Measurements from ENCODE around the gene MED27.

DNA sequence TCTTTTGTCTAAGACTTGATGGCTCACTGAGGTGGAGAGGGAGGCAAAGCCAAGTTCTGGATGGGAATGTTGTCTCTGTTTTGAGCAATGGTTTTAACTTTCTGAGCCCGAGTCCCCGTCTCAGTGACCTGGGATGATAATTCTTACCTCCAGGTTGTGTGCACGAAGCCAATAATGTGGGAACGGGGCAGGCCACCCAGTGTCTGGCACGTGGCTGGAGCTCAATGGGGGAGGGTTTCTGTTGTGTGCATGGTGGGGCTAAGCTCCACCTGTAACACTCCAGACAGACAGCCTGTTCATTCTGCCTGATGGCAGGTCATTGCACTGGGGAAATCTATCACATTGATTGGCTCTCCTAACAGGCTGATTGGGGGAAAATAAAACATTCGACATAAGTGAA is 45.1 kb upstream of the MED27 start:
- TF ChIP-seq POLR2AphosphoS5 (IDR thresholded peaks at IDR 0.05; ENCODE audit: low read length) (no peak), CHD2 (IDR thresholded peaks at IDR 0.05; ENCODE audit: borderline replicate concordance, low read depth, low read length) (no peak), SMC3 (IDR thresholded peaks at IDR 0.05; ENCODE audit: borderline replicate concordance, low read length) (no peak), IKZF1 (conservative IDR thresholded peaks at IDR 0.05) (no peak), RAD21 (IDR thresholded peaks at IDR 0.05; ENCODE audit: insufficient read depth, low read depth, low read length) (no peak), RBBP5 (conservative IDR thresholded peaks at IDR 0.05) (no peak), TCF7 (IDR thresholded peaks at IDR 0.05; ENCODE audit: borderline replicate concordance) (no peak), SUZ12 (IDR thresholded peaks at IDR 0.05; ENCODE audit: unreplicated experiment) (no peak), POLR2A (IDR thresholded peaks at IDR 0.05; ENCODE audit: low read depth, low read length) (no peak)
- TF ChIP-seq, protein P1, sequence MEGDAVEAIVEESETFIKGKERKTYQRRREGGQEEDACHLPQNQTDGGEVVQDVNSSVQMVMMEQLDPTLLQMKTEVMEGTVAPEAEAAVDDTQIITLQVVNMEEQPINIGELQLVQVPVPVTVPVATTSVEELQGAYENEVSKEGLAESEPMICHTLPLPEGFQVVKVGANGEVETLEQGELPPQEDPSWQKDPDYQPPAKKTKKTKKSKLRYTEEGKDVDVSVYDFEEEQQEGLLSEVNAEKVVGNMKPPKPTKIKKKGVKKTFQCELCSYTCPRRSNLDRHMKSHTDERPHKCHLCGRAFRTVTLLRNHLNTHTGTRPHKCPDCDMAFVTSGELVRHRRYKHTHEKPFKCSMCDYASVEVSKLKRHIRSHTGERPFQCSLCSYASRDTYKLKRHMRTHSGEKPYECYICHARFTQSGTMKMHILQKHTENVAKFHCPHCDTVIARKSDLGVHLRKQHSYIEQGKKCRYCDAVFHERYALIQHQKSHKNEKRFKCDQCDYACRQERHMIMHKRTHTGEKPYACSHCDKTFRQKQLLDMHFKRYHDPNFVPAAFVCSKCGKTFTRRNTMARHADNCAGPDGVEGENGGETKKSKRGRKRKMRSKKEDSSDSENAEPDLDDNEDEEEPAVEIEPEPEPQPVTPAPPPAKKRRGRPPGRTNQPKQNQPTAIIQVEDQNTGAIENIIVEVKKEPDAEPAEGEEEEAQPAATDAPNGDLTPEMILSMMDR (IDR thresholded peaks at IDR 0.05 in 2 of 3, conservative IDR thresholded peaks at IDR 0.05 in 1 of 3; ENCODE audit: control insufficient read depth in 2 of 3, extremely low read depth in 1 of 3, insufficient read depth in 1 of 3, low read depth in 3 of 3, low read length in 3 of 3) = no peak
- TF ChIP-seq, protein P2, sequence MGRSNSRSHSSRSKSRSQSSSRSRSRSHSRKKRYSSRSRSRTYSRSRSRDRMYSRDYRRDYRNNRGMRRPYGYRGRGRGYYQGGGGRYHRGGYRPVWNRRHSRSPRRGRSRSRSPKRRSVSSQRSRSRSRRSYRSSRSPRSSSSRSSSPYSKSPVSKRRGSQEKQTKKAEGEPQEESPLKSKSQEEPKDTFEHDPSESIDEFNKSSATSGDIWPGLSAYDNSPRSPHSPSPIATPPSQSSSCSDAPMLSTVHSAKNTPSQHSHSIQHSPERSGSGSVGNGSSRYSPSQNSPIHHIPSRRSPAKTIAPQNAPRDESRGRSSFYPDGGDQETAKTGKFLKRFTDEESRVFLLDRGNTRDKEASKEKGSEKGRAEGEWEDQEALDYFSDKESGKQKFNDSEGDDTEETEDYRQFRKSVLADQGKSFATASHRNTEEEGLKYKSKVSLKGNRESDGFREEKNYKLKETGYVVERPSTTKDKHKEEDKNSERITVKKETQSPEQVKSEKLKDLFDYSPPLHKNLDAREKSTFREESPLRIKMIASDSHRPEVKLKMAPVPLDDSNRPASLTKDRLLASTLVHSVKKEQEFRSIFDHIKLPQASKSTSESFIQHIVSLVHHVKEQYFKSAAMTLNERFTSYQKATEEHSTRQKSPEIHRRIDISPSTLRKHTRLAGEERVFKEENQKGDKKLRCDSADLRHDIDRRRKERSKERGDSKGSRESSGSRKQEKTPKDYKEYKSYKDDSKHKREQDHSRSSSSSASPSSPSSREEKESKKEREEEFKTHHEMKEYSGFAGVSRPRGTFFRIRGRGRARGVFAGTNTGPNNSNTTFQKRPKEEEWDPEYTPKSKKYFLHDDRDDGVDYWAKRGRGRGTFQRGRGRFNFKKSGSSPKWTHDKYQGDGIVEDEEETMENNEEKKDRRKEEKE (IDR thresholded peaks at IDR 0.05) = no peak
- TF ChIP-seq, protein P3, sequence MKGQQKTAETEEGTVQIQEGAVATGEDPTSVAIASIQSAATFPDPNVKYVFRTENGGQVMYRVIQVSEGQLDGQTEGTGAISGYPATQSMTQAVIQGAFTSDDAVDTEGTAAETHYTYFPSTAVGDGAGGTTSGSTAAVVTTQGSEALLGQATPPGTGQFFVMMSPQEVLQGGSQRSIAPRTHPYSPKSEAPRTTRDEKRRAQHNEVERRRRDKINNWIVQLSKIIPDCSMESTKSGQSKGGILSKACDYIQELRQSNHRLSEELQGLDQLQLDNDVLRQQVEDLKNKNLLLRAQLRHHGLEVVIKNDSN (IDR thresholded peaks at IDR 0.05; ENCODE audit: borderline replicate concordance, extremely low read length, insufficient read depth, low read depth, low read length) = no peak
